HG03025 (cell line): Measurements from ENCODE around the gene CNTNAP1.

ENCODE experiments used
- ATAC-seq: cut with Tn5 transposase; IDR thresholded peaks from one replicate; pipeline ENCODE4 v1.9.1; 2021; ENCODE audit warnings: mild to moderate bottlenecking, moderate library complexity; ENCODE audit not compliant: unreplicated experiment, low FRiP score

CNTNAP1 gene

GRCh38 chr17:42683407-42684034, 1.2 kb downstream of the CNTNAP1 start:
- ATAC-seq, result no peak

- no peak for ATAC-seq
These were observed 2.7 kb downstream of the CNTNAP1 start for GRCh38 chr17:42684929-42685556.

- no peak for ATAC-seq
These were observed 3.5 kb downstream of the CNTNAP1 start for GRCh38 chr17:42685831-42686230.

GRCh38 chr17:42686520-42687128, 4.3 kb downstream of the CNTNAP1 start:
- no peak for ATAC-seq

GRCh38 chr17:42687707-42688320, 5.5 kb downstream of the CNTNAP1 start:
- ATAC-seq, result no peak

- ATAC-seq, result no peak
These were observed 8.3 kb downstream of the CNTNAP1 start for GRCh38 chr17:42690596-42690995.

GRCh38 chr17:42691021-42691545, 8.8 kb downstream of the CNTNAP1 start:
- ATAC-seq, result no peak

GRCh38 chr17:42692489-42692888, 10.2 kb downstream of the CNTNAP1 start:
- ATAC-seq, result no peak

- no peak for ATAC-seq
These were observed 12.2 kb downstream of the CNTNAP1 start for GRCh38 chr17:42694524-42694923.

- no peak for ATAC-seq
These were observed 13.2 kb downstream of the CNTNAP1 start for GRCh38 chr17:42695500-42695899.

GRCh38 chr17:42697108-42697811, 14.9 kb downstream of the CNTNAP1 start:
- no peak for ATAC-seq

GRCh38 chr17:42698736-42699414, 16.5 kb downstream of the CNTNAP1 start:
- ATAC-seq, result no peak

GRCh38 chr17:42699415-42699740, 17.0 kb downstream of the CNTNAP1 start:
- ATAC-seq, result no peak

- ATAC-seq, result no peak
These were observed 18.4 kb downstream of the CNTNAP1 start for GRCh38 chr17:42700586-42701289.

- no peak for ATAC-seq
These were observed 20.1 kb downstream of the CNTNAP1 start for GRCh38 chr17:42702446-42702845.

GRCh38 chr17:42704490-42704836, 22.1 kb downstream of the CNTNAP1 start:
- ATAC-seq, result no peak

- no peak for ATAC-seq
These were observed 22.6 kb downstream of the CNTNAP1 start for GRCh38 chr17:42704837-42705494.

GRCh38 chr17:42706732-42707131, 24.4 kb downstream of the CNTNAP1 start:
- no peak for ATAC-seq

GRCh38 chr17:42708588-42708987, 26.3 kb downstream of the CNTNAP1 start:
- no peak for ATAC-seq
